NCI-H748 (cell line): ENCODE measurements around the gene STXBP1.

Source experiments
- DNase-seq: peaks from one replicate; lab custom pipeline; 2025; ENCODE audit not compliant: unreplicated experiment; lab: John Stamatoyannopoulos, UW

STXBP1 gene

GRCh38 chr9:127731938-127732337 lies 119.9 kb downstream of the STXBP1 start:
- DNase-seq, result no peak

- DNase-seq, result no peak
These were observed 120.4 kb downstream of the STXBP1 start for GRCh38 chr9:127732444-127732843.

- DNase-seq, result no peak
These were observed 121.5 kb downstream of the STXBP1 start for GRCh38 chr9:127733614-127734013.

- DNase-seq, result no peak
These were observed 122.2 kb downstream of the STXBP1 start for GRCh38 chr9:127734247-127734746.

- DNase-seq, result peak; percentile 98
These were observed 122.9 kb downstream of the STXBP1 start, which contains the start of gene TOR2A for GRCh38 chr9:127734747-127735529. TOR2A (minus strand) TSS chr9:127735294; CDS start chr9:127735270, 24 bp downstream.

- DNase-seq, result no peak
These were observed 123.6 kb downstream of the STXBP1 start for GRCh38 chr9:127735530-127736185.

GRCh38 chr9:127738666-127739065 lies 126.6 kb downstream of the STXBP1 start:
- no peak for DNase-seq

- DNase-seq, result no peak
These were observed 127.7 kb downstream of the STXBP1 start for GRCh38 chr9:127739614-127740330.

- DNase-seq, result no peak
These were observed 129.9 kb downstream of the STXBP1 start for GRCh38 chr9:127741831-127742434.
